GM20000 (cell line): ENCODE results near the gene KDM6B.

Experiments used
- DNase-seq: peaks from one replicate; pipeline ENCODE4 v3.0.0; 2012; ENCODE audit warnings: low spot score
- TF ChIP-seq, protein P1 (sequence below): IDR thresholded peaks from 2 replicates; pipeline ENCODE4 v1.5.1; 2012; ENCODE audit warnings: mild to moderate bottlenecking, control low read depth; ENCODE audit errors: extremely low read depth, missing control alignments

KDM6B gene, protein sequence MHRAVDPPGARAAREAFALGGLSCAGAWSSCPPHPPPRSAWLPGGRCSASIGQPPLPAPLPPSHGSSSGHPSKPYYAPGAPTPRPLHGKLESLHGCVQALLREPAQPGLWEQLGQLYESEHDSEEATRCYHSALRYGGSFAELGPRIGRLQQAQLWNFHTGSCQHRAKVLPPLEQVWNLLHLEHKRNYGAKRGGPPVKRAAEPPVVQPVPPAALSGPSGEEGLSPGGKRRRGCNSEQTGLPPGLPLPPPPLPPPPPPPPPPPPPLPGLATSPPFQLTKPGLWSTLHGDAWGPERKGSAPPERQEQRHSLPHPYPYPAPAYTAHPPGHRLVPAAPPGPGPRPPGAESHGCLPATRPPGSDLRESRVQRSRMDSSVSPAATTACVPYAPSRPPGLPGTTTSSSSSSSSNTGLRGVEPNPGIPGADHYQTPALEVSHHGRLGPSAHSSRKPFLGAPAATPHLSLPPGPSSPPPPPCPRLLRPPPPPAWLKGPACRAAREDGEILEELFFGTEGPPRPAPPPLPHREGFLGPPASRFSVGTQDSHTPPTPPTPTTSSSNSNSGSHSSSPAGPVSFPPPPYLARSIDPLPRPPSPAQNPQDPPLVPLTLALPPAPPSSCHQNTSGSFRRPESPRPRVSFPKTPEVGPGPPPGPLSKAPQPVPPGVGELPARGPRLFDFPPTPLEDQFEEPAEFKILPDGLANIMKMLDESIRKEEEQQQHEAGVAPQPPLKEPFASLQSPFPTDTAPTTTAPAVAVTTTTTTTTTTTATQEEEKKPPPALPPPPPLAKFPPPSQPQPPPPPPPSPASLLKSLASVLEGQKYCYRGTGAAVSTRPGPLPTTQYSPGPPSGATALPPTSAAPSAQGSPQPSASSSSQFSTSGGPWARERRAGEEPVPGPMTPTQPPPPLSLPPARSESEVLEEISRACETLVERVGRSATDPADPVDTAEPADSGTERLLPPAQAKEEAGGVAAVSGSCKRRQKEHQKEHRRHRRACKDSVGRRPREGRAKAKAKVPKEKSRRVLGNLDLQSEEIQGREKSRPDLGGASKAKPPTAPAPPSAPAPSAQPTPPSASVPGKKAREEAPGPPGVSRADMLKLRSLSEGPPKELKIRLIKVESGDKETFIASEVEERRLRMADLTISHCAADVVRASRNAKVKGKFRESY (N-terminal part only)

DNA sequence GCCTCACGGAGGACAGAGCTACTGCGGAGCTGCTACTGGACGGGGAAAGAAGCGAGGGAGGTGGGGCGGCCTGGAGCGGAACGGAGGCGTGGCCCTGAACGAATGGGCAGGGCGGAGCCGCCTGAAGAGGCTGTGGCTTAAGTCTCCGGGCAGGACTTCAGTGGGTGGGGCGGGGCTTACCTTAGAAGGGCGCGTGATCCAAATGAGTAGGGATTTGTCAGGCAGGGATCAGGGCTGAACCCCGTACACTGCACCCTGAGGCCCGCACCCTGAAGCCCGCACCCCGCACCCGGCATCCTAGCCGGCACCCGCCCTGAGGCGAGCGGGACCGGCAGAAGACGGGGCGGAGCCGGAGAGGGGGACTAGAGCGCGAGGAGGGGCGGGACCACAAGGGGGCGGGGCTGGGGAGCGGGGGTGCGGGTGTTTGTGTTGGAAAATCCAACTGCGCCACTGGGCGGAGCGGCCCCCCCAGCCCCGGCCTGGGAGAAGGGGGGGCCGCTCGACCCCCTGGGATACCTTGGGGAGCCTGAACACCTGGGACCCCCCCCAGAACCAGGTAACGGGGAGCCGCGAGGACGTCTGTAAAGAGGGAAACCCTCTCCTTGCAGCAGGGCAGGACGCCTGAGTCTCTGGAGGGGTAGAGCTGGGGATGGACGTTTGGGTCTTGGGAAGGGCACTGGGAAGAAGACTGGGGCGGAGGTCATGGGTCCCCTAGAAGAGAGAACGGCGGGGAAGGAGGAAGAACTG, at the start of gene KDM6B:
Gene KDM6B, plus strand, starts transcription at position 423 of the 747 bp plus-strand sequence. CDS start 11,338 bp downstream, outside the sequence.
- peak; percentile 91 for DNase-seq
- TF ChIP-seq, protein P1, sequence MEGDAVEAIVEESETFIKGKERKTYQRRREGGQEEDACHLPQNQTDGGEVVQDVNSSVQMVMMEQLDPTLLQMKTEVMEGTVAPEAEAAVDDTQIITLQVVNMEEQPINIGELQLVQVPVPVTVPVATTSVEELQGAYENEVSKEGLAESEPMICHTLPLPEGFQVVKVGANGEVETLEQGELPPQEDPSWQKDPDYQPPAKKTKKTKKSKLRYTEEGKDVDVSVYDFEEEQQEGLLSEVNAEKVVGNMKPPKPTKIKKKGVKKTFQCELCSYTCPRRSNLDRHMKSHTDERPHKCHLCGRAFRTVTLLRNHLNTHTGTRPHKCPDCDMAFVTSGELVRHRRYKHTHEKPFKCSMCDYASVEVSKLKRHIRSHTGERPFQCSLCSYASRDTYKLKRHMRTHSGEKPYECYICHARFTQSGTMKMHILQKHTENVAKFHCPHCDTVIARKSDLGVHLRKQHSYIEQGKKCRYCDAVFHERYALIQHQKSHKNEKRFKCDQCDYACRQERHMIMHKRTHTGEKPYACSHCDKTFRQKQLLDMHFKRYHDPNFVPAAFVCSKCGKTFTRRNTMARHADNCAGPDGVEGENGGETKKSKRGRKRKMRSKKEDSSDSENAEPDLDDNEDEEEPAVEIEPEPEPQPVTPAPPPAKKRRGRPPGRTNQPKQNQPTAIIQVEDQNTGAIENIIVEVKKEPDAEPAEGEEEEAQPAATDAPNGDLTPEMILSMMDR, result no peak

DNA sequence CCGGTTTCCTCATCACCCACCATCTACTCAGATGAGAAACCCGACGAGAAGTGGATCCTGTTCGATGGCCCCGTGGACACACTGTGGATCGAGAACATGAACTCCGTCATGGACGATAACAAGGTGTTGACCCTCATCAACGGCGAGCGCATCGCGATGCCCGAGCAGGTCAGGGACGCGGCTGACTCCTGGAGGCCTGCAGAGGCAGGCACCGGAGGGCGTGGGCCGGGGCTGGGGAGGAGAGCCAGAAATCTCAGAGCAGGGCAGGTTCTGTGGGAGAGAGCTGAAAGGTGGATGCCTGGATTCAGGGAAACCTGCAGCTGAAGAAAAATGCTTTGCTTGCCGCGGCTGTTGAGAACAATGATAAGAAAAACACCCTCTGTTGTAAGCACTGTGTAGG, 47.2 kb upstream of the KDM6B start:
- no peak for DNase-seq
- TF ChIP-seq, protein P1, result no peak

DNA sequence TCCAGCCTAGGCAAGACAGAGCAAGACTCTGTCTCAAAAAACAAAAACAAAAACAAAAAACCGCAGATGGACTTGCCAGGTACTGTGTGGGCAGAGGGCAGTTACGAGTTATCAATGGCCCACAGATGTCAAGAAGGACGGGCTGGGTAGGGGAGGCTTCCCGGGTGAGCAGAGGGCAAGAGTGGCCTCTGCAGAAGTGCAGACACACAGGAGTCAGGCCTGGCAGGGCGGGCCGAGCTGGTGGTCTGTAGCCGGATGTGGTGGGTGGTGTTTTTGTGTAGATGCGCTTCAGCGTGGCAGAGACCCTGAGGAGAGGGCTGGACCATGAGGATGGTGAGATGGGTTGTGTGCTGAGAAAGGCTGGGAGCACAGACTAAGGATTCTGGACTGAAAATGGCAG, 44.9 kb upstream of the KDM6B start:
- DNase-seq, result no peak
- TF ChIP-seq, protein P1, result no peak

DNA sequence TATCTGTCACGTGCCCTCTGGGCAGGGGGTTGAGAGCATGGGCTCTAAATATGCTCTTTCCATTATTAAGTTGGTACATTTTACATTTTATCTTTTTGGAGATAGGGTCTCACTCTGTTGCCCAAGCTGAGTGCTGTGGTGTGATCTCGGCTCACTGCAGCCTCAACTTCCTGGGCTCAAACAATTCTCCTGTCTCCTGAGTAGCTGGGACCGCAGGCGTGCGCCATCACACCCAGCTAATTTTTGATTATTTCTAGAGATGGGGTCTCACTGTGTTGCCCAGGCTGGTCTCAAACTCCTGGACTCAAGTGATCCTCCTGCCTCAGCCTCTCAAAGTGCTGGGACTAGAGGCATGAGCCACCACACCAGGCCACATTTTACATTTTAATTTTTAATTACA, 43.9 kb upstream of the KDM6B start:
- DNase-seq, result no peak
- TF ChIP-seq, protein P1, result no peak

DNA sequence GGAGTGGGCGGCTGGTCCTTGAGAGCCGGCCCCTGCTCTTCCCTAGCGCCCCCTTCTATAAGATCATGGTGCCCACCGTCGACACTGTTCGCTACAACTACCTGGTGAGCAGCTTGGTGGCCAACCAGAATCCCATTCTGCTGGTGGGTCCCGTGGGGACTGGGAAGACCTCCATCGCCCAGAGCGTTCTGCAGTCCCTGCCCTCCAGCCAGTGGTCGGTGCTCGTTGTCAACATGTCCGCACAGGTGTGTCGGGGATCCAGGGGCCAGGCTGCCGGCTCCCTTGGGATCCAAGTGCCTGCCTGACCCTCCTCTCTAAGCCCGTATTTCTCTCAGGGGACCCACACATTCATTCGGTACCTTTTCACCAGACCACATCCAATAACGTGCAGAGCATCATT, 41.4 kb upstream of the KDM6B start:
- DNase-seq, result no peak
- TF ChIP-seq, protein P1, result no peak

DNA sequence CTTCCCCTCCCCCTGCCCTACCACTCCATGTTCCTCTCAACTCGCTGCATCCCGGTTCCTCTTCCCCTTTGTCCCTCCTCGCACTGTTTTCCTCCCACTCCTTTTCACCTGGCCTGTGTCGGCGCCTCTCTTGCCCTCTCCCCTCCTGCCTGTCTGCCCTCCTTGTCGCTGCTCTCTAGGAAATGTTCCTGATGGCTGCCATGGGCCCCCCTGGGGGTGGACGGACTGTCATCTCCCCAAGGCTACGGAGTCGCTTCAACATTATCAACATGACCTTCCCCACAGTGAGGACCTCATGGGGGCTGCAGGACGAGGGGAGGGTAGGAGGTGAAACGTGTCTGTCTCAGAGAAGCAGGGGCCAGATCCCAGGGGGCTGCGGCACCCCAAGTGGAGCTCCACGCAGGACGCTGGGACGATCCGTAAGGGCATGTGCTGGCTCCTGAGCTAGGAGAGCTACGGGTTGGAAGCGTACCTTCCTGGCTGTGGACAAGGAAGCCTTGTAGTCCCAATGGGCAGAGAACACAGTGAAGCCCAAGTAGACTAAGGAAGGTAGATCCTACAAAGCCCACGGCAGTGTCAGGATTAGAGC, 39.8 kb upstream of the KDM6B start:
- DNase-seq, result no peak
- TF ChIP-seq, protein P1, result no peak
